Measurements from ENCODE around the gene FHOD3. TPM values are rescaled to one million over a fixed set of nuclear protein-coding genes. Genes with fewer than 3 reads are reported as not detected.

The FHOD3 gene
- total and polyA plus RNA-seq, 2 of the 8 experiments (the other 6 are each of a cell fraction or from before 2014, with no cell fraction given), result 9.7 to 10.5 TPM

DNA sequence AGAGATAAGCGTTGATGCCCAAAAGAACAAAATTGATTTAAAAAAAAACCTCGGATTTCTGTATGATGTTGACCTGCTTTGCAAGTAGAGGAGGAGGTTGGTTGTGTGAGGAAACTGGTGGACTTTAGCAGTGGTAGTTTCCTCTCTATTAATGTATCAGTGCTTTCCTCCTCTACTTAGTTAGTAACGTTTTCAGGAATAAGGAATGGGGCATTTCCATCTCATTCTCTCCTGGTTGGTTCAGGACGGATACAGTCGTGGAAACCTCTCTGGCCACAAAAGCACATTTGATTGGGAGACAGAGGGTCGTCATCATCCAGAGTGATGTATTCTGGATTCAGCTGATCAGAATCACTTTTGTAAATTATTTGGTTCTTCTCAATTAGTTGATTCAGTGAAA is 1.5 kb downstream of the FHOD3 start:
- Histone ChIP-seq H4K91ac (replicated peaks; ENCODE audit: insufficient read length, low read length) (no peak overlapping the region), H2BK120ac (replicated peaks; ENCODE audit: low read depth, low read length) (no peak overlapping the region), H3K18ac (ENCODE audit: extremely low read depth, low read length) (no peak overlapping the region), H2BK15ac (ENCODE audit: low read length) (no peak overlapping the region), H3K27ac (ENCODE audit: low read depth, low read length) (no peak overlapping the region), H2BK20ac (ENCODE audit: low read length) (no peak overlapping the region), H3K56ac (replicated peaks; ENCODE audit: insufficient read length, low read depth, low read length) (no peak overlapping the region), H3K4ac (replicated peaks; ENCODE audit: insufficient read length, low read depth, low read length) (no peak overlapping the region), H3K79me2 (ENCODE audit: control insufficient read depth in 1 of 2, insufficient read depth in 2 of 2, low read length in 2 of 2) (peaks cover 0 to 13% of the 10 kb centered on the region in 2 experiments; a peak in 1 of 4 replicates), H3K27me3 (replicated peaks in 1 of 4; ENCODE audit: control insufficient read depth in 3 of 4, extremely low read depth in 1 of 4, insufficient read depth in 3 of 4, low read length in 3 of 4) (peaks cover 11 to 32% (median 30%) of the 10 kb centered on the region in 4 experiments), H3K9ac (replicated peaks in 1 of 4; ENCODE audit: extremely low read depth in 1 of 4, low read depth in 3 of 4, low read length in 3 of 4) (no peak overlapping the region), H3K23ac (ENCODE audit: insufficient read length) (no peak overlapping the region), H3K4me1 (replicated peaks in 1 of 4; ENCODE audit: control insufficient read depth in 3 of 4, insufficient read depth in 4 of 4, low read length in 3 of 4) (peaks cover 0 to 7% (median 6%) of the 10 kb centered on the region in 4 experiments; a peak in 4 of 7 replicates), H3K79me1 (ENCODE audit: low read depth, low read length) (peaks cover 4% of the 10 kb centered on the region; the same call in 1 of the 2 replicates), H2BK5ac (ENCODE audit: low read depth, low read length) (no peak overlapping the region), H2AFZ (ENCODE audit: low read length) (no peak overlapping the region), H4K20me1 (replicated peaks in 1 of 2; ENCODE audit: control insufficient read depth in 1 of 2, insufficient read depth in 2 of 2, low read length in 2 of 2) (peaks cover 4% of the 10 kb centered on the region in 2 experiments), H4K5ac (ENCODE audit: insufficient read length, low read depth, low read length) (no peak overlapping the region), H2AK5ac (ENCODE audit: low read depth, low read length) (no peak overlapping the region), H3K14ac (ENCODE audit: insufficient read length) (no peak overlapping the region), H3K4me3 (ENCODE audit: extremely low read depth in 1 of 4, insufficient read depth in 2 of 4, low read depth in 3 of 4, low read length in 4 of 4) (peak overlapping the region in 2 of 4 experiments; percentile 57 to 97; a peak in 5 of 8 replicates), H4K8ac (ENCODE audit: extremely low read depth, insufficient read depth, low read length) (no peak overlapping the region), H2BK12ac (ENCODE audit: low read depth, low read length) (no peak overlapping the region), H3K36me3 (ENCODE audit: control insufficient read depth in 2 of 4, insufficient read depth in 4 of 4, low read length in 3 of 4) (no peaks in the 10 kb centered on the region), H3K9me3 (ENCODE audit: insufficient read depth in 2 of 2, low read depth in 1 of 2, low read length in 1 of 2) (no peaks in the 10 kb centered on the region), H3K4me2 (ENCODE audit: insufficient read depth in 1 of 2, low read depth in 2 of 2, low read length in 2 of 2) (peak overlapping the region; percentile 67 to 91), H3K23me2 (ENCODE audit: low read depth, low read length) (peaks cover 12% of the 10 kb centered on the region; the same call in 1 of the 2 replicates)
- ChIA-PET POLR2A (ENCODE audit: partially characterized antibody) (interaction anchor here (0.6 to 1.5 kb wide), 2 partner anchors 114 to 965 kb away, joined by 3 to 4 read pairs; no protein-coding TSS in a partner anchor), CTCF (ENCODE audit: partially characterized antibody) (interaction anchor here (0.9 to 2.0 kb wide), 3 partner anchors 83 to 287 kb away, joined by 3 to 7 read pairs (median 5); no protein-coding TSS in a partner anchor)
- WGBS, 2 experiments (ENCODE audit: extremely low coverage in 1 of 2, insufficient coverage in 1 of 2, insufficient read length in 1 of 2, insufficient replicate concordance in 2 of 2, low coverage in 1 of 2, low lambda C conversion rate in 2 of 2, missing lambda C conversion rate in 1 of 2), result 82% methylated on average over 6 of the region's 6 CpGs; no CpG with 5 or more reads in 1 of the 2 experiments
- TF ChIP-seq TAF7 (optimal IDR thresholded peaks at IDR 0.05; ENCODE audit: borderline replicate concordance, low read depth, low read length) (no peak), ASH2L (IDR thresholded peaks at IDR 0.05; ENCODE audit: low read length) (no peak), ZNF274 (IDR thresholded peaks at IDR 0.05; ENCODE audit: borderline replicate concordance, extremely low read depth, low read length) (no peak), USF2 (IDR thresholded peaks at IDR 0.05; ENCODE audit: low read length) (no peak), JUN (IDR thresholded peaks at IDR 0.05; ENCODE audit: low read depth, low read length) (no peak), ATF2 (IDR thresholded peaks at IDR 0.05; ENCODE audit: low read length) (no peak), SUZ12 (IDR thresholded peaks at IDR 0.05; ENCODE audit: low read length) (no peak)
- DNase-seq (ENCODE audit: low read depth in 1 of 2, low spot score in 2 of 2) (no peak), FAIRE-seq (no peak)
